SK-N-SH (cell line): Measurements from ENCODE around the gene PSMD13.

Experiments used
- CHD2 ChIP-seq: fragments of 150-350 bp; IDR thresholded peaks from 2 replicates; pipeline ENCODE4 v1.6.1; 2018; ENCODE audit warnings: low read length; ENCODE audit not compliant: partially characterized antibody
- EP300 ChIP-seq, 2 experiments: IDR thresholded peaks; 2 replicates each; pipeline versions ENCODE4 v1.4.0 to v1.6.1; 2012; ENCODE audit warnings: borderline replicate concordance in 1 of 2, low read depth in 1 of 2, low read length in 1 of 2
- EZH2phosphoT487 ChIP-seq: fragments of 200-600 bp; sonication (generic); IDR thresholded peaks from 2 replicates; pipeline ENCODE4 v1.6.1; 2017; ENCODE audit warnings: low read depth, mixed run types, mild to moderate bottlenecking, antibody characterized with exemption, moderate library complexity, borderline replicate concordance
- SMC3 ChIP-seq: IDR thresholded peaks from 2 replicates; pipeline ENCODE4 v1.6.1; 2012; ENCODE audit warnings: low read depth, low read length, improper control_type of control experiment
- YY1 ChIP-seq: IDR thresholded peaks from 2 replicates; pipeline ENCODE4 v1.4.0; 2012; ENCODE audit warnings: low read depth, mild to moderate bottlenecking
- TF ChIP-seq, protein P1 (sequence below): IDR thresholded peaks from 2 replicates; pipeline ENCODE4 v1.4.0; 2012; ENCODE audit warnings: low read depth
- TF ChIP-seq, protein P2 (sequence below): fragments of 200-600 bp; sonication (generic); IDR thresholded peaks from 2 replicates; pipeline ENCODE4 v1.6.1; 2017; ENCODE audit warnings: antibody characterized with exemption, mild to moderate bottlenecking, moderate library complexity

DNA sequence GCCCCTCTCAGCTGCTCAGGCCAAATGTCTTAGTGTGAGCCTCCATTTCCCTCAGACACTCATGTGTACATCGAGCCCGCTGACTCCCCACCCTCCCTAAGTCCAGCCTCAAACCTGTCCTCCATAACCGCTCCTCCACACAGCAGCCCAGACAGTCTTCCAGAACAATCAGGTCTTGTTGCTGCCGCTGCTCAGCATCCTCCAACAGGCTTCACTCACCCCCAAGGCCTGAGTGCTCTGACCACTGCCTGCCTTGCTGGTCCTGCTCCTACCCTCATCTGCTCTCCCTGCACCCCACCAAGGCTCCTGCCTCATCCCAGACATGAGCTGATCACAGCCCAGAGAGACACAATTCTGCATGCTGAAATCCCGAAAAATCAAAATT is 17.1 kb downstream of the PSMD13 start:
- TF ChIP-seq YY1 (no peak), CHD2 (no peak), SMC3 (no peak), EP300 (IDR thresholded peaks at IDR 0.05; ENCODE audit: borderline replicate concordance in 1 of 2, low read depth in 1 of 2, low read length in 1 of 2) (no peak), EZH2phosphoT487 (no peak)
- TF ChIP-seq, protein P1, sequence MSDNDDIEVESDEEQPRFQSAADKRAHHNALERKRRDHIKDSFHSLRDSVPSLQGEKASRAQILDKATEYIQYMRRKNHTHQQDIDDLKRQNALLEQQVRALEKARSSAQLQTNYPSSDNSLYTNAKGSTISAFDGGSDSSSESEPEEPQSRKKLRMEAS: no peak
- TF ChIP-seq, protein P2, sequence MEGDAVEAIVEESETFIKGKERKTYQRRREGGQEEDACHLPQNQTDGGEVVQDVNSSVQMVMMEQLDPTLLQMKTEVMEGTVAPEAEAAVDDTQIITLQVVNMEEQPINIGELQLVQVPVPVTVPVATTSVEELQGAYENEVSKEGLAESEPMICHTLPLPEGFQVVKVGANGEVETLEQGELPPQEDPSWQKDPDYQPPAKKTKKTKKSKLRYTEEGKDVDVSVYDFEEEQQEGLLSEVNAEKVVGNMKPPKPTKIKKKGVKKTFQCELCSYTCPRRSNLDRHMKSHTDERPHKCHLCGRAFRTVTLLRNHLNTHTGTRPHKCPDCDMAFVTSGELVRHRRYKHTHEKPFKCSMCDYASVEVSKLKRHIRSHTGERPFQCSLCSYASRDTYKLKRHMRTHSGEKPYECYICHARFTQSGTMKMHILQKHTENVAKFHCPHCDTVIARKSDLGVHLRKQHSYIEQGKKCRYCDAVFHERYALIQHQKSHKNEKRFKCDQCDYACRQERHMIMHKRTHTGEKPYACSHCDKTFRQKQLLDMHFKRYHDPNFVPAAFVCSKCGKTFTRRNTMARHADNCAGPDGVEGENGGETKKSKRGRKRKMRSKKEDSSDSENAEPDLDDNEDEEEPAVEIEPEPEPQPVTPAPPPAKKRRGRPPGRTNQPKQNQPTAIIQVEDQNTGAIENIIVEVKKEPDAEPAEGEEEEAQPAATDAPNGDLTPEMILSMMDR: no peak
